NCI-H187 treated with DMSO at 0.1 percent for 48 hours (cell line): ENCODE measurements around the gene TFEB.

Source experiments
- DNase-seq: peaks from one replicate; lab custom pipeline; 2025; lab: John Stamatoyannopoulos, UW

TFEB gene

DNA sequence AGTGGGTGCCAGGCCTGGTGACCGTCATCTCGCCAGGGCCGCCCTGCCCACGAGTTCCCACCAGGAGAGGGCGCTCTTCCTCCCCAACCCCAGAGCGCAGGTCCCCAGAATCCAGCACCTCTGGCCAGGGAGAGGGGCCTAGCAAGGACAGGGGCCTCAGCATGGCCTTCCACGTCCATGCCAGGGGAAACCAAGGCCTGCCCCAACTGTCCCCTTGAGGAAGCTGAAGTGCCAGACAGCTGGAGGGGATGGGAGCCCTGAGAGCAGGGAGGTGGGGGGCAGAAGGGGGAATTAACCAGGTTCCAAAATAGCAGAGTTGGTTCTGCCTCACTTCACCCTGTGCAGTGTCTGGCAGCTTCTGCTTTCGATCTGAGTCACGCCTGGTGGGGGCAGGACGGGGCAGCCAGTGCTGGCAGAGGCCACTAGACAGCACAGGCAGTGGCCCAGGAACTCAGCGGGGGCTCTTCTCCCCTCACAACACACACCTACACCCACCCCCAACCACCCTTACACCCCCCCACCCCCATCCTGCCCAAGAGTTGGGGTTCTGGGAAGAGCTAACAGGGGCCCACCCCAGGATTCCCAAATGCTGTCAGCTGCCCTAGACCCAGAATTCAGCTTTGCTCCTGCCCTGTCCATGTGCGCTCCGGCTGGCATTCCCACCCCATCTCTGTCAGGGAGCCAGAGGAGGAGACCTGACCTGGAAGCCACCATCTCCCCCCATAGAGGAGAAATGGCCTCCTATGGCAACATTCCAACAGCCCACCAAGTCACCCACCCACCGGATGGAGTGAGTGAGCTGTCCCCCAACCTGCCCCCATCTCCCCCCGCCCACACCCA lies 29.2 kb downstream of the TFEB start:
- DNase-seq: no peak

- DNase-seq: no peak
Observed at GRCh38 chr6:41705311-41705995, 30.0 kb downstream of the TFEB start.

GRCh38 chr6:41704656-41705310 lies 30.6 kb downstream of the TFEB start:
- no peak for DNase-seq

DNA sequence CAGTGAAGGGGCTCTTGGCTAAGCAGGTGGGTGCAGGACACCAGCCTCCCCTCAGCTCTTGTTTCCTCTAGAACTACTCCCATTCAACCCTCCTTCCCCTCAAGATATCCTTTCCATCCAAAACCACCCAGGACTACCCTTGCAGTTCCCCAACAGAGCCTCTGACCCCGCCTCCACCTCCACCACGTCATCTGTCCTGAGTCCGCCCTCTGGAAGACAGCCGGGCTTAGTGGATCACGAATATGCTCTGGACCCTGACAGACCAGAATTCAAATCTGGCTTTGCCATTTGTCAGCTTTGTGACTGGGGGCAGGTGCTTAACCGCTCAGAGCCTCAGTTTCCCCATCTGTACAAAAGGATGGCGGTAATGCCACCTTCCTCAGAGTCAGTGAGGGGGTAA lies 31.4 kb downstream of the TFEB start:
- DNase-seq: no peak

- DNase-seq: no peak
Observed at GRCh38 chr6:41702771-41703494, 32.5 kb downstream of the TFEB start.

DNA sequence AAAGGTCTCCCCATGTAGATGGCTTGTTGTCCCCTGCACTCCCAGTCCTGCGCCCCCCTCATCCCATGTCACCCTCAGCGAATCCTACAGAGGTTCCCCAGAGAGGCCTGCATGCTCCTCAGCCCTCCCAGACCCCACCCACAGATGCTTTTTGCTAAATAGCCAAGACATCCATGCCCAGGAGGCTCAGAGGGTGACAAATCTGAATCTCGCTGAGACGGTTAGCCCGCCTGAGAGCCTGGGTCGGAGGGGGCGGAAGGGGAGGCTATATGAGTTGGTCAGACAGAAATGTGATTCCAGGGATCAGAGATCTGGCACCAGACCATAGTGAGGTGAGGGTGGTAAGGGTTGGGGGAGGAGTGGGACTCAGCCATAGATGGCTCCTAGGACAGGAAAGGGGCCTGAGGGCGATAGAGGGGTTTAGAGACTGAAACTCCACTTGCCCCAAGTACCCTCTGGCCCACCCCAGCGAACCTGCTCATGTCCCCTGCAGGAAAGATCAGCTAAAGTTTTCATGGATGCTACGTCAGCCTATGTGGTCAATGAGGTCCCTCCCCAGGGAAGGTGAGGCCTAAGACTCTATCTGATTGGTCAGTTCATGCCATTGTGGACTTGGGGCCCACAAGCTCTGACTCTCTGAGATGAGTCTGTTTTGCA lies 33.2 kb downstream of the TFEB start:
- no peak for DNase-seq

DNA sequence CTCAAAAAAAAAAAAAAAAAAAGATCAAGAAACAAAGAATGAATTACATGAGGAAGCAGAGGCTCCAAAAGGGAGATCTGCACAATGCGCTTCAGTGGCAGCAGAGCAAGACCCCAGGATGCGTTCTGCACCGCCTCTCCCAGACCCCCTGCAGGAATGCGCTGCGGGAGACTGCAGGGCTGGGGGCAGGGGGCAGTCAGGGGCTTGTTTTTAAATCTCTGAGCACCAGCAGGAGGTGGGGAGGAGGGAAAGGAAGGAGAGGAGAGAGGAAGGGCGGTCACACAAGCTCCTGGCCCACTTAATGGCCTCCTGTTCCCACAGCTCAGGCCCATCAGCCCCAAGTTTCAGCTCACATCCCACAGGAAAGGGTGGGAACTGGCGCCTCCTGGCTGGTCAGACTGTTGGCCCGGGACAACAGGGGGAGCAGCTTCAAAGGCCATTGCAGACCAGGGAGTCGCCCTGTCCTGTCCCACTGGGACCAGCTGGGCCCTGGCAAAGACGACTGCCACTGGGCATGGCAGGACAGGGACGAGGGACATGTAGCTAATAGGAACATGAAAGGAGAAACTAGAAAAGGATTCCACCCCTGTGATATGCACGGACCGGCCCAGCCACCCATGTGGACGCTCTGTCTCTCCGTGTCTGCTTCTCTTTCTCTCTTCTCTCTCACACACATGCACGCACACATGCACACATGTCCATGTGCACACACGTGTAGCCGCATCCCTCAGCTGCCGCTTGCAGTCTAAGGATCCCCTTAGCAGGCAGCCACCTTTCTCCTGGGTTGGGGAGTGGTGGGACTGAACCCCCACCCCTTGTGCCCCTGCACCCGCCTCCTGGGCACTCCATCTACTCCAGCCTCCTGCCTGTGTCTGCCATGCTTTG lies 34.7 kb downstream of the TFEB start:
- no peak for DNase-seq

- DNase-seq: no peak
Observed at GRCh38 chr6:41699063-41699462, 36.3 kb downstream of the TFEB start.

DNA sequence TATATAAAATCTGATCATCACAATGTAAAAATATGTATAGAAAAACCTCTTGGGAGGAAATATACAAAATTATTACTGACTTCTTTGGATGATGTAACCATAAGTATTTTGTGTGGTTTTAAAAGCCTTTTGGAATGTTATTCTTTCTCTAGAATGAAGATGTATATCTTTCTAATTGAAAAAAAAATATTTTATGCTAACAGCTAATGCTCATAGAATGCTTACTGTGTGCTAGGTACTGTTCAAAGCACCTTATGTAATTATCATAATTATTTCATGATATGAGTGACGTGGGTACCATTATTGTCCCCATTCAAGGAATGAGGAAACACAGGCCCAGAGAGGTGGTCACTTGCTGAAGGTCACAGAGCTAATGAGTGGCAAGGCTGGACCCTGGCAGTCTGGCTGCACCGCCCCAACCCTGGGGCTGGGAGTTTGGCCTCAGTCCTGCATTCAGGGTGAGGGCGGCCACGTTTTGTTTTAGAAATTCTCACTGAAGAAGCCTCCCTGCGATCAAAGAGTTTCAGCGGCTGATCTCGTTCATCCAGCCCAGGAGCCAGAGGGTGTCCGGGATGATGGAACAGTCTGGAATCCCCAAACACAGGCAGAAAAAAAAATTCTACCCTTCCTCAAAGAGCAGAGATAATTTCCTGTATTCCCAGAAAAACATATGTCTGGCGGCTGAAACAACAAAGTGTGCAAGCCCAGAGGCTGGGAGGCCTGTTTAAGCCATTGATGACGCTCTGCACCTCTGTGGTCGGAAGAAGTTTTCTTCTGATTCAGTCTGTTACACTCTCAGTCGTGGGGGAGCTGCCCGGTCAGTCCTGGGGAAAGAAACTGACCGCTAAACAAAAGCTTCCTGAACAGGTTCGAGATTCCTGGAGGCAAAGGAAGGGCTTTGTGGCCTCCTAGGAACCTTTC lies 37.3 kb downstream of the TFEB start:
- DNase-seq: no peak

DNA sequence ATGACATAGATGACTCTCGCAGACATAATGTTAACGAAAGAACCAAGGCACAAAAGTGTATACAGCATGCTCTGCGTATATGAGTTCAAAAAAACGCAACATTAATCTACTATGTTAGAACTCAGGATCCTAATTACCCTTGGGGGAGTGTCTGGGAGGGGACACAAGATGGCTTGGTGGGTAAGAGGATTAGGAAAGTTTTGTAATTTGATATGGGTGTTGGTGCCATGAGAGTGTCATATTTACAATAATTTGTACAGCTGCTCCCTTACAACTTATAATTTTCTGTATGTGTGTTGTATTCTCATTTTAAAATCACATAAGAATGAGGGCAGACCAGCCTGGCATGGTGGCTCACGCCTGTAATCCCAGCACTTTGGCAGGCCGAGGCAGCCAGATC lies 38.6 kb downstream of the TFEB start:
- no peak for DNase-seq

- DNase-seq: no peak
Observed at GRCh38 chr6:41695825-41696224, 39.6 kb downstream of the TFEB start.

- no peak for DNase-seq
Observed at GRCh38 chr6:41694815-41695526, 40.4 kb downstream of the TFEB start.

- no peak for DNase-seq
Observed at GRCh38 chr6:41693281-41694240, 41.8 kb downstream of the TFEB start.

DNA sequence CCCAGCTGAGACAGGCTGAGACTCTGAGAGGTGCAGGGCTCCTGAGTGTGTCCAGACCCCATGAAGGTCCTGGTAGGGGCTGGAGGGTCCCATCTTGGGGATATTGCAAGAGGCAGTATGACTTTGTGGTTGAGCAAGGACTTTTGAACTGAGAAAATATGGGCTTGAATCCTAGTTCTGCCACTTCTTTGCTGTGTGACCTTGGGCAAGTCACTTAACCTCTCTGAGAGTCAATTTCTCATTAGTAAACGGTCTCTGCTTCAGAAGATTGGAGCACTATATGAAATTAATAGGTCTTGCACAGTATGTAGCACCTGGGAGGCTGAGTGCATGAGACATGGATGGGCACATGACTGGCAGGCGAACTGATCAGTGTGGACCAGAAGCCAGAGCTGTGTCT lies 42.7 kb downstream of the TFEB start:
- DNase-seq: no peak

GRCh38 chr6:41692080-41692675 lies 43.2 kb downstream of the TFEB start:
- DNase-seq: no peak

DNA sequence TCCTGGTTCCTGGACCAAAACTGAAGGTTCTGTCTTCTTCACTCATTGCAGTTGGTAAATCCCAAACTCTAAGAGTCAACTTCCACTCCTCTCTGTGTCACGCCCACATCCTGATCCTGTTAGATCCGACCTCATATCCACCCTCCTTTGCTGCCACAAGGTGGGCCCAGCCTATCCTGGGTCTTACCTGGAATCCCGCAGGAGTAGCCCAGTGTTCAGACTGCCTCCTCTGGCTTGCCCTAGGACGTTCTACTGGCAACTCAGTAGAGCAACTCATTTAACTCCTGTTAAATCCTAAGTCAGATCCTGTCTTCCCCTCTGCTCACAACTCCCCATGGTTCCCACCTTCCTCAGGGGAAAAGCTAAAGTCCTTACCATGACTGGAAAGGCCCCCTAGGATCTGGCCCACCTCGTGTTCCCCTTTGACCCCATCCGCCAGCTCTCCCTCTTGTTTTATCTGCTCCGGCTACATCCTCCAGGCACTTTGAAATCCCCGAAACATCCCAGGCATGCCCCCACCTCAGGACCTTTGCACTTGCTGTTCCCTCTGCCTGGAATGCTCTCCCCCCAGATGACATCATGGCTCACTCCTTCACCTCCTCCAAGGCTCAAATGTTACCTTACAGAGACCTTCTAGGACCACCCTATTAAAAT lies 43.9 kb downstream of the TFEB start:
- no peak for DNase-seq
